Measurements from ENCODE around the gene NTN5.
"Not testable (repeated sequence)": the region's sequence is repeated elsewhere in the genome, so short reads cannot be mapped to it uniquely, and the experiment has no call there.

NTN5 gene

GRCh38 chr19:48632692-48633147, 40.1 kb downstream of the NTN5 start:
- no peaks in the 10 kb centered on the region for H3K27me3 ChIP-seq (replicated peaks; ENCODE audit: control insufficient read depth, insufficient read depth, low read length, poor library complexity, severe bottlenecking)
- H3K36me3 ChIP-seq (ENCODE audit: control insufficient read depth, insufficient read depth, low read length), result peaks cover 38% of the 10 kb centered on the region
- DNase-seq, result no peak
- H3K4me3 ChIP-seq (ENCODE audit: insufficient read depth, low read depth, low read length, poor library complexity, severe bottlenecking), result no peak overlapping the region
- H3K4me1 ChIP-seq (ENCODE audit: control insufficient read depth, insufficient read depth, low read length, poor library complexity, severe bottlenecking), result peaks cover 29% of the 10 kb centered on the region
- H3K27ac ChIP-seq (ENCODE audit: insufficient read depth, low read length, poor library complexity, severe bottlenecking), result no peak overlapping the region
- no peaks in the 10 kb centered on the region for H3K9me3 ChIP-seq (ENCODE audit: control insufficient read depth, low read length)

GRCh38 chr19:48632286-48632685, 40.5 kb downstream of the NTN5 start:
- H3K4me3 ChIP-seq (ENCODE audit: insufficient read depth, low read depth, low read length, poor library complexity, severe bottlenecking); H3K27me3 ChIP-seq (replicated peaks; ENCODE audit: control insufficient read depth, insufficient read depth, low read length, poor library complexity, severe bottlenecking); H3K27ac ChIP-seq (ENCODE audit: insufficient read depth, low read length, poor library complexity, severe bottlenecking); H3K9me3 ChIP-seq (ENCODE audit: control insufficient read depth, low read length); DNase-seq: not testable (repeated sequence)
- Histone ChIP-seq H3K36me3 (ENCODE audit: control insufficient read depth, insufficient read depth, low read length) (peaks cover 38% of the 10 kb centered on the region), H3K4me1 (ENCODE audit: control insufficient read depth, insufficient read depth, low read length, poor library complexity, severe bottlenecking) (peaks cover 30% of the 10 kb centered on the region)

- Histone ChIP-seq H3K27ac (ENCODE audit: insufficient read depth, low read length, poor library complexity, severe bottlenecking) (no peak overlapping the region), H3K9me3 (ENCODE audit: control insufficient read depth, low read length) (no peaks in the 10 kb centered on the region), H3K4me3 (ENCODE audit: insufficient read depth, low read depth, low read length, poor library complexity, severe bottlenecking) (no peak overlapping the region), H3K27me3 (replicated peaks; ENCODE audit: control insufficient read depth, insufficient read depth, low read length, poor library complexity, severe bottlenecking) (no peaks in the 10 kb centered on the region), H3K36me3 (ENCODE audit: control insufficient read depth, insufficient read depth, low read length) (peaks cover 38% of the 10 kb centered on the region), H3K4me1 (ENCODE audit: control insufficient read depth, insufficient read depth, low read length, poor library complexity, severe bottlenecking) (peaks cover 32% of the 10 kb centered on the region)
- no peak for DNase-seq
These were observed 41.6 kb downstream of the NTN5 start for GRCh38 chr19:48631225-48631624.

DNA sequence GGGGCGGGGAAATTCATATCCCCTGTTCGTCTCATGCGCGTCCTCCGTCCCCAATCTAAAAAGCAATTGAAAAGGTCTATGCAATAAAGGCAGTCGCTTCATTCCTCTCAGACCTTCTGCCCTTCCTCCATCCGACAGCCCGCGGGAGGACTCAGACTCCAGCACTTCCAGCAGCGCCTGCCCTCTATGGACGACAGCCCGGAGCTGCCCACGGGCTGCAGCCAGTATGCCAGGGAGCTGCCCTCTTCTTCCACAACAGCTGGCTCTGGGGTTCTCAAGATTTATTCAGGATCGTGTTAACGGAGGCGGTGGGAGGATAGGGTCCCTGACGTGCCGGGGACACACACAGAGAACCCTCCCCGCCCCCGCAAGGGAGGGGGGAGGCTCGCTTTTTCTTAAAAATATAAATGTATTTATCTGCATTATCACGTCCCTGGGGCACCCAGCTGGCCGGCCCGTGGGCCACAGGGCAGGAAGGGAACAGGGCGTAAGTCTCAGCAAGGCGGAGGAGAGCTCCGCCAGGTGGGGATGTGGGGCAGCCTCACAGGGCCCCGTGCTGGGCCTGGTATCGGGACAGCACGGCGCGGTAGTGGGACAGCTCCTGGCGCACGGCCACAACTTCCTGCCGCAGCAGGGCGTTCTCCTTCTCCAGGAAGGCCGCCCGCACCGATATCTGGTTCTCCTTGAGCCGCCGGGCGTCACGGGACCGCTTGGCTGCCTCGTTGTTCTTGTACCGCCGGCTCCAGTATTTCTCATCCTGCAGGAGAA, 42.3 kb downstream of the NTN5 start:
- no peaks in the 10 kb centered on the region for H3K9me3 ChIP-seq (ENCODE audit: control insufficient read depth, low read length)
- no peak overlapping the region for H3K27ac ChIP-seq (ENCODE audit: insufficient read depth, low read length, poor library complexity, severe bottlenecking)
- no peak overlapping the region for H3K4me3 ChIP-seq (ENCODE audit: insufficient read depth, low read depth, low read length, poor library complexity, severe bottlenecking)
- peaks cover 32% of the 10 kb centered on the region for H3K4me1 ChIP-seq (ENCODE audit: control insufficient read depth, insufficient read depth, low read length, poor library complexity, severe bottlenecking)
- H3K27me3 ChIP-seq (replicated peaks; ENCODE audit: control insufficient read depth, insufficient read depth, low read length, poor library complexity, severe bottlenecking), result no peaks in the 10 kb centered on the region
- peaks cover 38% of the 10 kb centered on the region for H3K36me3 ChIP-seq (ENCODE audit: control insufficient read depth, insufficient read depth, low read length)
- DNase-seq, result no peak

DNA sequence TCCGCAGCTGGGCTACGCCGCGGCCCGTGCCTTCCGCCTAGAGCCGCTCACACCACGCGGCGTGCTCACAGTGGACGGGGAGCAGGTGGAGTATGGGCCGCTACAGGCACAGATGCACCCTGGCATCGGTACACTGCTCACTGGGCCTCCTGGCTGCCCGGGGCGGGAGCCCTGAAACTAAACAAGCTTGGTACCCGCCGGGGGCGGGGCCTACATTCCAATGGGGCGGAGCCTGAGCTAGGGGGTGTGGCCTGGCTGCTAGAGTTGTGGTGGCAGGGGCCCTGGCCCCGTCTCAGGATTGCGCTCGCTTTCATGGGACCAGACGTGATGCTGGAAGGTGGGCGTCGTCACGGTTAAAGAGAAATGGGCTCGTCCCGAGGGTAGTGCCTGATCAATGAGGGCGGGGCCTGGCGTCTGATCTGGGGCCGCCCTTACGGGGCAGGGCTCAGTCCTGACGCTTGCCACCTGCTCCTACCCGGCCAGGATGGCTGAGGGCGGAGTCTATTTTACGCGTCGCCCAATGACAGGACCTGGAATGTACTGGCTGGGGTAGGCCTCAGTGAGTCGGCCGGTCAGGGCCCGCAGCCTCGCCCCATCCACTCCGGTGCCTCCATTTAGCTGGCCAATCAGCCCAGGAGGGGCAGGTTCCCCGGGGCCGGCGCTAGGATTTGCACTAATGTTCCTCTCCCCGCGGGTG, 43.1 kb downstream of the NTN5 start:
- H3K36me3 ChIP-seq (ENCODE audit: control insufficient read depth, insufficient read depth, low read length), result peaks cover 38% of the 10 kb centered on the region
- H3K9me3 ChIP-seq (ENCODE audit: control insufficient read depth, low read length), result no peaks in the 10 kb centered on the region
- no peak overlapping the region for H3K27ac ChIP-seq (ENCODE audit: insufficient read depth, low read length, poor library complexity, severe bottlenecking)
- DNase-seq, result no peak
- no peaks in the 10 kb centered on the region for H3K27me3 ChIP-seq (replicated peaks; ENCODE audit: control insufficient read depth, insufficient read depth, low read length, poor library complexity, severe bottlenecking)
- no peak overlapping the region for H3K4me3 ChIP-seq (ENCODE audit: insufficient read depth, low read depth, low read length, poor library complexity, severe bottlenecking)
- H3K4me1 ChIP-seq (ENCODE audit: control insufficient read depth, insufficient read depth, low read length, poor library complexity, severe bottlenecking), result peaks cover 27% of the 10 kb centered on the region

- Histone ChIP-seq H3K4me3 (ENCODE audit: insufficient read depth, low read depth, low read length, poor library complexity, severe bottlenecking) (no peak overlapping the region), H3K36me3 (ENCODE audit: control insufficient read depth, insufficient read depth, low read length) (peaks cover 38% of the 10 kb centered on the region), H3K9me3 (ENCODE audit: control insufficient read depth, low read length) (no peaks in the 10 kb centered on the region), H3K4me1 (ENCODE audit: control insufficient read depth, insufficient read depth, low read length, poor library complexity, severe bottlenecking) (peaks cover 26% of the 10 kb centered on the region), H3K27ac (ENCODE audit: insufficient read depth, low read length, poor library complexity, severe bottlenecking) (no peak overlapping the region), H3K27me3 (replicated peaks; ENCODE audit: control insufficient read depth, insufficient read depth, low read length, poor library complexity, severe bottlenecking) (no peaks in the 10 kb centered on the region)
- DNase-seq, result no peak
These were observed 43.6 kb downstream of the NTN5 start for GRCh38 chr19:48629297-48629598.

- Histone ChIP-seq H3K27ac (ENCODE audit: insufficient read depth, low read length, poor library complexity, severe bottlenecking) (no peak overlapping the region), H3K4me3 (ENCODE audit: insufficient read depth, low read depth, low read length, poor library complexity, severe bottlenecking) (no peak overlapping the region), H3K9me3 (ENCODE audit: control insufficient read depth, low read length) (no peaks in the 10 kb centered on the region), H3K4me1 (ENCODE audit: control insufficient read depth, insufficient read depth, low read length, poor library complexity, severe bottlenecking) (peaks cover 24% of the 10 kb centered on the region), H3K27me3 (replicated peaks; ENCODE audit: control insufficient read depth, insufficient read depth, low read length, poor library complexity, severe bottlenecking) (no peaks in the 10 kb centered on the region), H3K36me3 (ENCODE audit: control insufficient read depth, insufficient read depth, low read length) (peaks cover 38% of the 10 kb centered on the region)
- no peak for DNase-seq
These were observed 44.1 kb downstream of the NTN5 start for GRCh38 chr19:48628486-48629296.

GRCh38 chr19:48627865-48628314, 44.9 kb downstream of the NTN5 start:
- Histone ChIP-seq H3K27ac (ENCODE audit: insufficient read depth, low read length, poor library complexity, severe bottlenecking) (no peak overlapping the region), H3K36me3 (ENCODE audit: control insufficient read depth, insufficient read depth, low read length) (peaks cover 32% of the 10 kb centered on the region), H3K4me1 (ENCODE audit: control insufficient read depth, insufficient read depth, low read length, poor library complexity, severe bottlenecking) (peaks cover 24% of the 10 kb centered on the region), H3K27me3 (replicated peaks; ENCODE audit: control insufficient read depth, insufficient read depth, low read length, poor library complexity, severe bottlenecking) (no peaks in the 10 kb centered on the region), H3K4me3 (ENCODE audit: insufficient read depth, low read depth, low read length, poor library complexity, severe bottlenecking) (no peak overlapping the region), H3K9me3 (ENCODE audit: control insufficient read depth, low read length) (no peaks in the 10 kb centered on the region)
- no peak for DNase-seq

- Histone ChIP-seq H3K4me3 (ENCODE audit: insufficient read depth, low read depth, low read length, poor library complexity, severe bottlenecking) (no peak overlapping the region), H3K27me3 (replicated peaks; ENCODE audit: control insufficient read depth, insufficient read depth, low read length, poor library complexity, severe bottlenecking) (no peaks in the 10 kb centered on the region), H3K4me1 (ENCODE audit: control insufficient read depth, insufficient read depth, low read length, poor library complexity, severe bottlenecking) (peaks cover 24% of the 10 kb centered on the region), H3K27ac (ENCODE audit: insufficient read depth, low read length, poor library complexity, severe bottlenecking) (no peak overlapping the region), H3K9me3 (ENCODE audit: control insufficient read depth, low read length) (no peaks in the 10 kb centered on the region), H3K36me3 (ENCODE audit: control insufficient read depth, insufficient read depth, low read length) (peaks cover 26% of the 10 kb centered on the region)
- no peak for DNase-seq
These were observed 45.5 kb downstream of the NTN5 start for GRCh38 chr19:48627201-48627864.

All from effector memory CD4-positive, alpha-beta T cell (primary cell).